SU-DHL-6 (cell line): ENCODE data around the gene ARL10.

Experiments
- H2AFZ ChIP-seq: fragments of 200-600 bp; sonication (generic); 2 replicates; pipeline ENCODE4 v1.6.1; 2014; ENCODE audit warnings: low read depth, mild to moderate bottlenecking, moderate library complexity, mixed read lengths, antibody characterized with exemption, low read length; ENCODE audit not compliant: severe bottlenecking
- H3F3A ChIP-seq: fragments of 200-600 bp; shearing (Covaris generic); 2 replicates; pipeline ENCODE4 v1.6.0; 2016; ENCODE audit warnings: antibody characterized with exemption, mild to moderate bottlenecking; ENCODE audit not compliant: insufficient read depth
- H3K27ac ChIP-seq: fragments of 200-600 bp; sonication (generic); 2 replicates; pipeline ENCODE4 v1.5.1; 2016; ENCODE audit warnings: low read depth, mild to moderate bottlenecking, low read length, moderate library complexity, mixed read lengths
- H3K27me3 ChIP-seq: fragments of 200-600 bp; sonication (generic), shearing (Covaris generic); 2 replicates; pipeline ENCODE4 v1.6.0; 2014; ENCODE audit warnings: mild to moderate bottlenecking, low read length
- H3K36me3 ChIP-seq: fragments of 200-600 bp; sonication (generic); 2 replicates; pipeline ENCODE4 v1.6.1; 2014; ENCODE audit warnings: mild to moderate bottlenecking, low read length, mixed read lengths
- H3K4me2 ChIP-seq: fragments of 300-600, 200-600 bp; shearing (Covaris generic), sonication (generic); 2 replicates; pipeline ENCODE4 v1.6.0; 2014; ENCODE audit warnings: low read length, low read depth, mild to moderate bottlenecking; ENCODE audit not compliant: poor library complexity, severe bottlenecking
- H3K4me3 ChIP-seq: fragments of 200-600 bp; sonication (generic); 2 replicates; pipeline ENCODE4 v1.5.1; 2014; ENCODE audit warnings: antibody characterized with exemption, low read length, mild to moderate bottlenecking, mixed read lengths; ENCODE audit not compliant: insufficient read depth, poor library complexity, severe bottlenecking
- H3K79me2 ChIP-seq: fragments of 200-600 bp; sonication (generic); 2 replicates; pipeline ENCODE4 v1.6.1; 2014; ENCODE audit warnings: mild to moderate bottlenecking, low read length, moderate library complexity; ENCODE audit not compliant: insufficient read depth
- H3K9ac ChIP-seq: fragments of 200-600 bp; sonication (generic); 2 replicates; pipeline ENCODE4 v1.7.0; 2014; ENCODE audit warnings: mild to moderate bottlenecking, low read length
- H3K9me2 ChIP-seq: fragments of 200-600 bp; sonication (generic); replicated peaks from 2 replicates; pipeline ENCODE4 v1.6.1; 2014; ENCODE audit warnings: low read length; ENCODE audit not compliant: insufficient read depth
- H3K9me3 ChIP-seq: fragments of 200-600 bp; sonication (generic); 2 replicates; pipeline ENCODE4 v1.6.1; 2014; ENCODE audit warnings: low read length, mixed read lengths; ENCODE audit not compliant: insufficient read depth
- H4K20me1 ChIP-seq: fragments of 200-600 bp; sonication (generic); 2 replicates; pipeline ENCODE4 v1.6.1; 2014; ENCODE audit warnings: low read depth, mild to moderate bottlenecking, antibody characterized with exemption, low read length, moderate library complexity, mixed read lengths
- CTCF ChIP-seq: fragments of 200-600 bp; sonication (generic); IDR thresholded peaks from one replicate; pipeline ENCODE4 v1.5.1; 2017; ENCODE audit warnings: antibody characterized with exemption, mild to moderate bottlenecking, low read length, moderate library complexity; ENCODE audit not compliant: insufficient read depth, poor library complexity, severe bottlenecking
- EZH2phosphoT487 ChIP-seq: fragments of 200-600 bp; sonication (generic), shearing (Covaris generic); conservative IDR thresholded peaks from 2 replicates; pipeline ENCODE4 v1.6.1; 2018; ENCODE audit warnings: mild to moderate bottlenecking, antibody characterized with exemption, low read length, moderate library complexity, mixed read lengths

Gene ARL10

GRCh38 chr5:176342766-176343458 lies 22.4 kb upstream of the ARL10 start:
- H3K36me3 ChIP-seq, result peaks cover 6% of the 10 kb centered on the region; the same call in 1 of the 2 replicates
- H3K9me3 ChIP-seq, result no peaks in the 10 kb centered on the region
- no peaks in the 10 kb centered on the region for H3K9me2 ChIP-seq
- no peak overlapping the region for H3K4me3 ChIP-seq
- no peak overlapping the region for H3K4me2 ChIP-seq
- no peaks in the 10 kb centered on the region for H3K27me3 ChIP-seq
- no peaks in the 10 kb centered on the region for H3K79me2 ChIP-seq
- H2AFZ ChIP-seq, result no peak overlapping the region
- no peak overlapping the region for H3K27ac ChIP-seq
- no peak overlapping the region for H3K9ac ChIP-seq
- H3F3A ChIP-seq, result no peaks in the 10 kb centered on the region
- no peaks in the 10 kb centered on the region for H4K20me1 ChIP-seq
- no peak for TF ChIP-seq EZH2phosphoT487
- no peak for TF ChIP-seq CTCF

- no peaks in the 10 kb centered on the region for H3K9me3 ChIP-seq
- H3K27ac ChIP-seq, result no peak overlapping the region
- H4K20me1 ChIP-seq, result no peaks in the 10 kb centered on the region
- no peak overlapping the region for H2AFZ ChIP-seq
- no peaks in the 10 kb centered on the region for H3K27me3 ChIP-seq
- H3K9ac ChIP-seq, result no peak overlapping the region
- H3K4me2 ChIP-seq, result no peak overlapping the region
- no peaks in the 10 kb centered on the region for H3K9me2 ChIP-seq
- no peak overlapping the region for H3K4me3 ChIP-seq
- TF ChIP-seq CTCF (no peak), EZH2phosphoT487 (no peak)
- H3F3A ChIP-seq, result no peaks in the 10 kb centered on the region
- peaks cover 6% of the 10 kb centered on the region; the same call in 1 of the 2 replicates for H3K36me3 ChIP-seq
- H3K79me2 ChIP-seq, result 0 out of 2 replicates have a peak, but pooled peaks cover 6% of the 10 kb centered on the region
These were observed 14.9 kb upstream of the ARL10 start for GRCh38 chr5:176350416-176350815.

GRCh38 chr5:176352116-176352878 lies 13.0 kb upstream of the ARL10 start:
- Histone ChIP-seq H3K4me2 (no peak overlapping the region), H3K9ac (no peak overlapping the region), H2AFZ (no peak overlapping the region), H3K27ac (no peak overlapping the region), H3K27me3 (no peaks in the 10 kb centered on the region), H3F3A (no peaks in the 10 kb centered on the region), H3K9me2 (no peaks in the 10 kb centered on the region), H3K36me3 (no peaks in the 10 kb centered on the region), H4K20me1 (no peaks in the 10 kb centered on the region; the same call in 1 of the 2 replicates), H3K79me2 (peaks cover 19% of the 10 kb centered on the region), H3K9me3 (no peaks in the 10 kb centered on the region), H3K4me3 (no peak overlapping the region)
- TF ChIP-seq EZH2phosphoT487 (no peak), CTCF (no peak)
